T-helper 17 cell (primary cell): ENCODE measurements around the gene LRP3. TPM values are rescaled to one million over a fixed set of nuclear protein-coding genes. Genes with fewer than 3 reads are reported as not detected.
"Not testable (repeated sequence)": the region's sequence is repeated elsewhere in the genome, so short reads cannot be mapped to it uniquely, and the experiment has no call there.

Source experiments
- ATAC-seq: fragments of 150-1000 bp; cut with Tn5 transposase; 2 replicates; pipeline ENCODE4 v1.10.0; 2021; ENCODE audit warnings: mild to moderate bottlenecking, moderate library complexity
- DNase-seq, 3 donors: peaks; one replicate each; pipeline versions ENCODE4 v3.0.0 to v3.0.0-alpha.2; 2020 to 2021
- H3K9me3 ChIP-seq: one replicate; pipeline ENCODE4 v1.7.0; 2013; ENCODE audit warnings: low read length, mild to moderate bottlenecking; ENCODE audit not compliant: control insufficient read depth, poor library complexity, severe bottlenecking
- H3K27ac Mint-ChIP-seq: one replicate; pipeline ENCODE4 v1.8.0; 2022; ENCODE audit warnings: mild to moderate bottlenecking, moderate library complexity, mixed read lengths
- H3K27me3 Mint-ChIP-seq: one replicate; pipeline ENCODE4 v1.8.0; 2022; ENCODE audit warnings: mixed read lengths
- H3K36me3 Mint-ChIP-seq: one replicate; pipeline ENCODE4 v1.8.0; 2022; ENCODE audit warnings: low read depth, mixed read lengths
- H3K4me1 Mint-ChIP-seq: one replicate; pipeline ENCODE4 v1.8.0; 2022; ENCODE audit warnings: mild to moderate bottlenecking, mixed read lengths
- H3K4me3 Mint-ChIP-seq: one replicate; pipeline ENCODE4 v1.8.0; 2022; ENCODE audit warnings: mild to moderate bottlenecking, moderate library complexity, mixed read lengths
- total RNA-seq, 4 donors: library from RNA in 2 of 4; stranded (reverse) in 2 of 4; gene quantifications; one replicate each; pipeline ENCODE4 v1.2.3 and lab custom pipeline; 2022 to 2026

The LRP3 gene
- total RNA-seq, 2 donors from 2014 or later: 0.52 TPM; not detected in 1

DNA sequence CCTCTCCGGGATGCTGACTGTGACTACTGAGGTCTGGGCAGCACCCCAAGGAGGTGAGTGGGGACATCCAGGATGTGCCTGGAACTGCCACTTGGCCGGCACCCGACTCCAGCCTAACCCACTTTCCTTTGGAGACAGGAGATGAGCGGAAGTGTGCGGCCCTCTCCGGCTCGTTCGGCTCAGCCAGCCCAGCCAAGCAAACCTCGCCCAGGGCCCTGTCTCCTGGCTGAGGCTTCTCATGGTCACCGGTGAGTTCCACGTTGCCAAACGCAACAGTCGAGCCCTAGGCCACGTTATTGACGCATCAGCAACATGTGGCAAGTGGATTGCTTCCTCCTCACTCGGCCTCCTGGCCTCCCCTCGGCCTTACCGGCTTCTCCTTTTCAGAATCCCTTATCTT lies 26.0 kb downstream of the LRP3 start:
- H3K36me3 Mint-ChIP-seq: no peaks in the 10 kb centered on the region
- H3K9me3 ChIP-seq: no peaks in the 10 kb centered on the region
- H3K27ac Mint-ChIP-seq: no peak overlapping the region
- no peak overlapping the region for H3K4me3 Mint-ChIP-seq
- peaks cover 40% of the 10 kb centered on the region for H3K27me3 Mint-ChIP-seq
- DNase-seq (no peak), ATAC-seq (no peak)
- peaks cover 6% of the 10 kb centered on the region for H3K4me1 Mint-ChIP-seq

DNA sequence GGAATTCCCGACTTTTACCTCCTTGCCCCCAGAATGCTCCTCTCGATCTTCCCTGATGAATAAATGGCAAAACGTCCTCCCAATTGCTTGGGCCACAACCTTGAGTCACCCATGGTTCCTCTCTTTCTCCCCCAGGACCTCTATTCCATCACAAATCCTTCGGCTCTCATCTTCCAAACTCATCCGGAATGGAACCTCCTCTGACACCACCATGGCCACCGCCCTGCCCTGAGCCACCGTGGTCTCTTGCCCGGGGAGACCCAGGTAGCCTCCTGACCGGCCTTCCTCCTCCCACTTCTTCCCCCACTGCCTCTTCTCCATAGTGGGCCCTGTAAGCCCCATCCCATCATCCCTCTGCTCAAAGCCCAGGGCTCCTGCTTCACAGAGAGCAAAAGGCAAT lies 26.6 kb downstream of the LRP3 start:
- H3K27me3 Mint-ChIP-seq: peaks cover 41% of the 10 kb centered on the region

DNA sequence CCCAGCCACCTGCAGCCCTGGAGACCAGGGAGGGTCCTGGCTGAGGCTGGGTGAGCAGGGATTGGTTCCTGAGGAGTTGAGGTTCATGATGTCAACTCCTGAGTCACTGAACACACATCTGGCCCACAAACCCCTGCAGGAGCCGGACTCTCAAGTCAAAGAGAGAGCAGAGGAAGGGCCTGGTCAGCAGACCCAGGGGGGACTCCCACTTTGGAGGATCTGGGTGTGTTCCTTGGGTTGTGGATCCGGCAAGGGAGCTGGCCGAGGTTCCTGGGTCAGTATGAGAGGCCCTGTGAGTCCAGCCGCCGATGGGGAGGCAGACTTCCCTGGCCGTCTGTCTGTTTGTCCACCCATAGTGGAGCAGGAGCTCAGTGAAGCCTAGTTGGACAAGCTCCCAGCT lies 27.5 kb downstream of the LRP3 start:
- Mint-ChIP-seq H3K4me3 (no peak overlapping the region), H3K4me1 (peaks cover 6% of the 10 kb centered on the region), H3K27me3 (peaks cover 49% of the 10 kb centered on the region), H3K36me3 (no peaks in the 10 kb centered on the region), H3K27ac (no peak overlapping the region)
- DNase-seq: no peak
- ATAC-seq: no peak
- no peaks in the 10 kb centered on the region for H3K9me3 ChIP-seq

More for the DNA sequence above, 26.6 kb downstream of the LRP3 start:
- Mint-ChIP-seq H3K36me3 (no peaks in the 10 kb centered on the region), H3K4me3 (no peak overlapping the region), H3K27ac (no peak overlapping the region), H3K4me1 (peaks cover 6% of the 10 kb centered on the region)
- ATAC-seq (no peak), DNase-seq (no peak)
- no peaks in the 10 kb centered on the region for H3K9me3 ChIP-seq

DNA sequence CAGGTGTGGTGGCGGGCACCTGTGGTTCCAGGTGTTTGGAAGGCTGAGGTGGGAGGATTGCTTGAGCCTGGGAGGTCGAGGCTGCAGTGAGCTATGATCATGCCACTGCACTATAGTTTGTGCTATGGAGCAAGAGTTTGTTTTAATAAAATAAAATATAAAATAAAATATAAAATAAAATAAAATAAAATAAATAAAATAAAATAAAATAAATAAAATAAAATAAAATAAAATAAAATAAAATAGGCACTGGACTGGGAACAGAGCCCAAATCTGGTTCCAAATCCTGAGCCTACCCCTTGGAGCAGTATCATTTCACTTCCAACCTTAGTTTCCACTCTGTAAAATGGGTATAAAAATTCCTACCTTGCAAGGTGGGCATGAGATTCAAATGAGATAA lies 28.1 kb downstream of the LRP3 start:
- H3K4me3 Mint-ChIP-seq, H3K36me3 Mint-ChIP-seq, H3K9me3 ChIP-seq, H3K27ac Mint-ChIP-seq, H3K4me1 Mint-ChIP-seq, ATAC-seq, DNase-seq: not testable (repeated sequence)
- peaks cover 52% of the 10 kb centered on the region for H3K27me3 Mint-ChIP-seq

DNA sequence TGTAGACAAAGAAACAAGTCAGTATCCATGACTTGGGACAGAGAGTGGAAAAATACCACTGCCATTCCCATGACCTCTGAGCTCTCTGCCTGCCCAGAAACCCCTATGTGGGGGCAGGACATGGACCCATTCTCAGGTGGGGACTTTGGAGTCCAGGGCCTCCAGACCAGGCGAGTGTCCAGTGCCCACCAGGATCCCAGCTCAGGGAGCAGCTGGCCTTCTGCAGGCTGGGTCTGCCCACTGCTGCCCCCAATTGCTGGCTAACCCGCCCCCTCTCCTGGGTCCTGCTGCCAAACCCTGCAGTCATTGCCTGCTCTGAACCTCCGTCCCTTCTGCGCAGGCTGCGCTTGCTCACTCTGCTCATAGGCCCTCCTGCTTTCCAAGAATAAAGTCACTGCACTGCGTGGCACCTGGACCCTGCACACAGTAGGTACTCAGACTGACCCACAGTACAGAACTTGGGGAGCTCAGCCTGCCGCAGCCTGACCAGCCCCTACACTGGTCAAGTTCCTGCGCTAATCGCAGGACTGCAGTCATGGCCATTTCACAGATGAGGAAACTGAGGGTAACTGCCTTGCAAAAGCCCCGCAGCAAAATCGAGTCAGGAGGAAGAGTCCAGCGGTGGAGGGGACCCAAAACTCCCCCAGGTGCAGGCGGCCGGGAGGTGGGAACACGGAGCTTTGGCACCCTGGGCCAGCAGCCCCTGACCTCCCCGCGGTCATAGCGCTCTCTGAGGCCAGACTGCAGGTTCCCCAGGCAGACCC lies 30.7 kb downstream of the LRP3 start:
- ATAC-seq (no peak), DNase-seq (no peak)
- Mint-ChIP-seq H3K27me3 (peaks cover 60% of the 10 kb centered on the region), H3K27ac (no peak overlapping the region), H3K4me1 (peaks cover 8% of the 10 kb centered on the region), H3K4me3 (peak overlapping the region; percentile 71), H3K36me3 (no peaks in the 10 kb centered on the region)
- H3K9me3 ChIP-seq: no peaks in the 10 kb centered on the region

DNA sequence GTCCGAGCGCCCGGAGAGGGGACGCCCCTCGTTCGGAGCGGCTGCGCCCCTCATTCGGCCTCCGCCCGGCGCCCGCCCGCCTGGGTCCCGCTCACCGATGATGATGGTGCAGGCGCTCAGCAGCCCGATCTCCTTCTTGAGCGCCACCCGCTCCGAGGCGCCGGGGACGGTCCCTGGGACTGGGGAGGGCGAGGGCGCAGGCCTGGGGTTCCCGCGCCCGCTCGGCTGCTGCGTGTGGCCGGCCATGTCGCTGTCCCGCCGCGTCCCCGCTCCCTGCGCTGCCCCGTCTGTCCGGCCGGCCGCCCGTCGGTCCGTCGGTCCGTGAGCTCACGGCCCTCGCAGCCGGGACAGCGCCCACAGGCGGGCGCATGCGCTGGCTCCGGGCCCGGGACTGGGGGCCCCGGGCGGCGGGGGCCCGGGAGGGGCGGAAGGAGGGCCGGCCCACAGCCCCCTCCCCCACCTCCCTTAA lies 31.4 kb downstream of the LRP3 start, which contains the start of gene SLC7A10:
Gene SLC7A10, minus strand, starts transcription at position 393 of the 469 bp plus-strand sequence. Its CDS starts 147 bp downstream, at position 246.
- ATAC-seq (no peak), DNase-seq (no peak)
- H3K9me3 ChIP-seq: no peaks in the 10 kb centered on the region
- Mint-ChIP-seq H3K4me1 (peaks cover 5% of the 10 kb centered on the region), H3K27me3 (peaks cover 60% of the 10 kb centered on the region), H3K4me3 (peak within 1 kb of the TSS; percentile 88), H3K36me3 (no peaks in the 10 kb centered on the region), H3K27ac (no peak within 1 kb of the TSS)

DNA sequence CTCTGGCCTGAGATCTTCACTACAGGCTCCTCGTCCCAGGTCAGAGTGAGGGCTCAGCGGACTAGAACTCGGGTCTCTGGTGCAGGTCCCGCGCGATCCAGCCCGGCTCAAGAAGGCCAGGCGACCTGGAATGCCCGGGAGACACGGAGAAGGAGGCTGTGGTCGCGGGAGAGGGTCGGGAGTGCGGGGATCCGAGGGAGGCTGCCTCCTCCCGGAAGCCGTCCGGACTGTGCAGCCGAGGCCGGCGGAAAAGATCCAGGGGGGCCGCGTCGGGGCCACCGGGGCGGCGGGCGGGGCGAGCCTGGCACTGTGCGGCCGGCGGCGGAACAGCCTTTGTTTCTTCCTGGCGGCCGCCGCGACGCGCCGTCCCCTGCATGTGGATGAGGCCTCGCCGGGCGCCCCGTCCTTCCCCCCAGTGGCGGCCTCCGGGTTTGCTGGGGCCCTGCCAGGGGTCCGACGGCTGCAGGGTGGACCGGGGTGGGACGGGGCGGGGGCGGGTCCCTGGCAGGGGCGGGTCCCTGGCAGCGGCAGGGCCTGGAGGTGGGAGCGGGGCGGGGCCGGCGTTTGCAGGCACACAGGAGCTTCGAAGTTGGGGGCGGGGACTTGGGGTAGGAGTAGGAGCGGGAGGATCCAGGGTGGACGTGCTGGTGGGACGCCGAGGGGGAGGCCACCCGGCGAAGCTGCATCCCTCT lies 32.6 kb downstream of the LRP3 start:
- H3K9me3 ChIP-seq: no peaks in the 10 kb centered on the region
- peaks cover 55% of the 10 kb centered on the region for H3K27me3 Mint-ChIP-seq
- DNase-seq (no peak), ATAC-seq (peak; percentile 47)
- H3K36me3 Mint-ChIP-seq: peaks cover 4% of the 10 kb centered on the region
- no peak overlapping the region for H3K27ac Mint-ChIP-seq
- H3K4me3 Mint-ChIP-seq: peak overlapping the region; percentile 88
- peaks cover 4% of the 10 kb centered on the region for H3K4me1 Mint-ChIP-seq

DNA sequence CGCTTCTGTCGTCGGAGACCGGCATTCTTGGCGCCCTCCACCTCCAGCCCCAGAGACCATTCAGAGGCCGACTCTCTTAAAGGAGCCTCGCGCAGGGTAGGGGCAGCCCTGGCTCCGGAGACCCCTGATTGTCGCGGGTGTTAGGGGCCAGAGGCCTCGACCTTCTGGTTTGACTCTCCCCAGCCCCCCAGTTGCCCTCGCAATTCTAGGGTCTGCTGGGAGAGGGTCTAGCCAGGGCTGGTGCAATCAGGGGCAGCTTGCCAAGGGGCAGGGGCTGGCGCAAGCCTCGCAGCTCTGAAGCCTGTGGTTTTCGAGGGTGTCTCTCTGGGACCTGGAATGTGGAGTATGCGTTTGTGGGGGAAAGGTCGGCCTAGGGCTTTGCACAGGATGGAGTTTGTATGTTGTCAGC lies 33.1 kb downstream of the LRP3 start:
- peak overlapping the region; percentile 70 for H3K4me3 Mint-ChIP-seq
- DNase-seq: no peak
- H3K27me3 Mint-ChIP-seq: peaks cover 54% of the 10 kb centered on the region
- H3K4me1 Mint-ChIP-seq: peaks cover 4% of the 10 kb centered on the region
- H3K27ac Mint-ChIP-seq: no peak overlapping the region
- no peaks in the 10 kb centered on the region for H3K9me3 ChIP-seq
- ATAC-seq: no peak
- peaks cover 4% of the 10 kb centered on the region for H3K36me3 Mint-ChIP-seq

DNA sequence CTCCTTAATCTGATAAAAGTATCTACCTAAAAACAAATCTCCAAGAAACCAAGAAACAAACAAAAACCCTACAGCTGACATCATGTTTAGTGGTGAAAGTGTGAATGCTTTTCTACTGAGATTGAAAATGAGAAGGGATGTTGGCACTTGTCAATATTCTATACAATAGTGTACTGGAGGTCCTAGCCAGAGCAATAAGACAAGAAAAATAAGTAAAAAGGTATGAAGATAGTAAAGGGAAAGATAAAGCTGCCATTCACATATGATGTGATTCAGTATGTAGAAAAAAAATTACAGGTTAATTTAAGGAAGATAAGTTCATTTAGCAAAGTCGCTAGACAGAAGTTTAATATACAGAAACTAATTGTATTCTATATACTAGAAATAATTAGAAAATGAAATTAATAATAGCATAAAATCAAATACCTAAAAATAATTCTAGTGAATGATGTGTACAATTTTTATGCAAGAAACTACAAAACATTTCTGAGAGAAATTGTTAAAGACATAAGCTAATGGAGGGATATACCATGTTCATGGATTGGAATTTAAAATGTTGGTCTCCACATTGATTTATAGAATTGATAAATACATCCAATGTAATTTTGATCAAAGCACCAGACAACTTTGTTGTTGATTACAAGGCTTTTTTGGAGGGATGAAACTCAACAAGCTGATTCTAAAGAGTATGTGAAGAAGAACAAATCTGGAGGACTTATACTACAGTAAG lies 33.9 kb downstream of the LRP3 start:
- Mint-ChIP-seq H3K4me3 (no peak overlapping the region), H3K27ac (no peak overlapping the region), H3K36me3 (peaks cover 4% of the 10 kb centered on the region), H3K4me1 (peaks cover 4% of the 10 kb centered on the region), H3K27me3 (peaks cover 47% of the 10 kb centered on the region)
- no peak for ATAC-seq
- no peak for DNase-seq
- H3K9me3 ChIP-seq: no peaks in the 10 kb centered on the region

DNA sequence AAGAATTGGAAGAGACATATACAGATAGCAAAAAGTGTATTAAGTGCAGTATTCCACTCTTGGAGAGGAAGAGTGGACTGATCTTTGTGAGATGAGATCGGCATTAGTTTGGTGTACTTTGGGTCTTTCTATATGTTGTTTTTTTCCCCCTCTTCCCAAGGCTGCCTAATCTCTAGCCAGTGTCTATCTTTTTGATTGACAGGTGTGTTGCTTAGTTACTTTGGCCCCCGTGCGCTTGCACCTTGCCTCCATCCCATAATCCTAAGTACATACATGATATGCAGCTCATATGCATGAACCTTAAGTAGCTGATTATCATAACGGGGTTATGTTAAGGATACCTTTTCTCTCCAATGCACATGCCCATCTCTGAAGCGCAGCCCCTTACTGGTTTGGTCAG lies 35.8 kb downstream of the LRP3 start:
- Mint-ChIP-seq H3K36me3 (peaks cover 4% of the 10 kb centered on the region), H3K27ac (no peak overlapping the region), H3K27me3 (peaks cover 36% of the 10 kb centered on the region), H3K4me1 (peaks cover 4% of the 10 kb centered on the region), H3K4me3 (no peak overlapping the region)
- DNase-seq (no peak), ATAC-seq (no peak)
- H3K9me3 ChIP-seq: no peaks in the 10 kb centered on the region

DNA sequence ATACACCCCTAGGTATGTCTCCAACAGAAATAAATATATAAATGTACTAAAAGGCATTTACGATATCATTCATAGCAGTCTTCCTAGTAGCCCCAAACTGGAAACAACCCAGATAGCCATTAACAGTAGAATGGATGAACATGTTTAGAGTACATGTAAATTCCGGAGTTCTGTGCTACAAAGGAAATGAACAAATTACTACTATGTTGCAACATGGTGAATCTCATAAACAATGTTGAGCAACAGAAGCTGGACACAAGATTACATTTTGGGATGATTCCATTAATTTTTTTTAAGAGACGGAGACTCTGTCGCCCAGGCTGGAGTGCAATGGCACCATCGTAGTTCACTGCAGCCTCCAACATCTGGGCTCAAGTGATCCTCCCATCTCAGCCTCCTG lies 37.4 kb downstream of the LRP3 start:
- no peak overlapping the region for H3K4me3 Mint-ChIP-seq
- H3K4me1 Mint-ChIP-seq: peaks cover 8% of the 10 kb centered on the region
- no peak overlapping the region for H3K27ac Mint-ChIP-seq
- DNase-seq: no peak
- H3K9me3 ChIP-seq: no peaks in the 10 kb centered on the region
- peaks cover 31% of the 10 kb centered on the region for H3K27me3 Mint-ChIP-seq
- H3K36me3 Mint-ChIP-seq: peaks cover 4% of the 10 kb centered on the region
- no peak for ATAC-seq

DNA sequence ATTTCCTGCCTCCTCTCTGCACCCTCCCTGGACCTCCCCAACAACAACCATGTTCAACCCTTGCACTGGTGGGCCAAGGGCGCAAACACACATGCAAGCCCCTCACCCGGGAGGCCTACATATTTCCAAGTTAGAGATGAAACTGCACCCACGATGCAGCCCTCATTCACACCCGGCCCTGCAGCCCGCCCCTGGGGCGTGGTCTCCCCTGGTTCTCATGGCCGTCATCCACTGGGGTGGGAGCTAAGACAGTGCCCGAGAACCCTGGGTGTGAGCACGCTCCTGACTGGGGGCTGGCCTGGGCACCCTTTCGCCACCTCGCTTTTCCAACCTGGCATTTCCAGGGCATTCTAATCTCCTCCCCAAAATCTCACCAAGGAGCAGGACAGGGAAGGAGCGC lies 38.5 kb downstream of the LRP3 start:
- H3K4me1 Mint-ChIP-seq: peaks cover 6% of the 10 kb centered on the region
- H3K27ac Mint-ChIP-seq: no peak overlapping the region
- H3K9me3 ChIP-seq: no peaks in the 10 kb centered on the region
- peaks cover 24% of the 10 kb centered on the region for H3K27me3 Mint-ChIP-seq
- peaks cover 4% of the 10 kb centered on the region for H3K36me3 Mint-ChIP-seq
- ATAC-seq: no peak
- DNase-seq: no peak
- no peak overlapping the region for H3K4me3 Mint-ChIP-seq
